PFSK-1 (cell line): ENCODE data around the gene EAPP.

Source experiments
- FOXP2 ChIP-seq: optimal IDR thresholded peaks from 2 replicates; pipeline ENCODE3; 2011; ENCODE audit warnings: borderline replicate concordance, control low read depth, inconsistent platforms; ENCODE audit not compliant: insufficient read depth; ENCODE audit errors: extremely low read length, extremely low read depth
- POLR2AphosphoS5 ChIP-seq: IDR thresholded peaks from 2 replicates; pipeline ENCODE4 v1.6.1; 2012; ENCODE audit warnings: low read depth, mild to moderate bottlenecking, control low read depth, low read length, moderate library complexity
- SIN3A ChIP-seq: IDR thresholded peaks from 2 replicates; pipeline ENCODE4 v1.6.1; 2012; ENCODE audit warnings: mild to moderate bottlenecking, low read length, moderate library complexity, borderline replicate concordance; ENCODE audit not compliant: insufficient read depth
- TAF1 ChIP-seq: IDR thresholded peaks from 2 replicates; pipeline ENCODE4 v1.6.1; 2012; ENCODE audit warnings: low read length, control low read depth, borderline replicate concordance; ENCODE audit not compliant: insufficient read depth
- TF ChIP-seq, protein P1 (sequence below), 2 experiments: IDR thresholded peaks; 2 replicates each; pipeline versions ENCODE4 v1.6.1 to v1.8.0; 2011 to 2012; ENCODE audit warnings: low read depth in 2 of 2, low read length in 2 of 2, control low read depth in 1 of 2, inconsistent platforms in 1 of 2, mild to moderate bottlenecking in 1 of 2, moderate library complexity in 1 of 2; ENCODE audit not compliant: insufficient read depth in 1 of 2

The EAPP gene

GRCh38 chr14:34507884-34508283, 31.6 kb downstream of the EAPP start:
- TF ChIP-seq TAF1 (no peak), FOXP2 (no peak), SIN3A (no peak)
- TF ChIP-seq, protein P1, sequence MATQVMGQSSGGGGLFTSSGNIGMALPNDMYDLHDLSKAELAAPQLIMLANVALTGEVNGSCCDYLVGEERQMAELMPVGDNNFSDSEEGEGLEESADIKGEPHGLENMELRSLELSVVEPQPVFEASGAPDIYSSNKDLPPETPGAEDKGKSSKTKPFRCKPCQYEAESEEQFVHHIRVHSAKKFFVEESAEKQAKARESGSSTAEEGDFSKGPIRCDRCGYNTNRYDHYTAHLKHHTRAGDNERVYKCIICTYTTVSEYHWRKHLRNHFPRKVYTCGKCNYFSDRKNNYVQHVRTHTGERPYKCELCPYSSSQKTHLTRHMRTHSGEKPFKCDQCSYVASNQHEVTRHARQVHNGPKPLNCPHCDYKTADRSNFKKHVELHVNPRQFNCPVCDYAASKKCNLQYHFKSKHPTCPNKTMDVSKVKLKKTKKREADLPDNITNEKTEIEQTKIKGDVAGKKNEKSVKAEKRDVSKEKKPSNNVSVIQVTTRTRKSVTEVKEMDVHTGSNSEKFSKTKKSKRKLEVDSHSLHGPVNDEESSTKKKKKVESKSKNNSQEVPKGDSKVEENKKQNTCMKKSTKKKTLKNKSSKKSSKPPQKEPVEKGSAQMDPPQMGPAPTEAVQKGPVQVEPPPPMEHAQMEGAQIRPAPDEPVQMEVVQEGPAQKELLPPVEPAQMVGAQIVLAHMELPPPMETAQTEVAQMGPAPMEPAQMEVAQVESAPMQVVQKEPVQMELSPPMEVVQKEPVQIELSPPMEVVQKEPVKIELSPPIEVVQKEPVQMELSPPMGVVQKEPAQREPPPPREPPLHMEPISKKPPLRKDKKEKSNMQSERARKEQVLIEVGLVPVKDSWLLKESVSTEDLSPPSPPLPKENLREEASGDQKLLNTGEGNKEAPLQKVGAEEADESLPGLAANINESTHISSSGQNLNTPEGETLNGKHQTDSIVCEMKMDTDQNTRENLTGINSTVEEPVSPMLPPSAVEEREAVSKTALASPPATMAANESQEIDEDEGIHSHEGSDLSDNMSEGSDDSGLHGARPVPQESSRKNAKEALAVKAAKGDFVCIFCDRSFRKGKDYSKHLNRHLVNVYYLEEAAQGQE (IDR thresholded peaks at IDR 0.05; ENCODE audit: insufficient read depth in 1 of 2, low read depth in 2 of 2, low read length in 2 of 2) = no peak

GRCh38 chr14:34507459-34507858, 32.0 kb downstream of the EAPP start:
- no peak for TF ChIP-seq SIN3A
- TF ChIP-seq FOXP2 = no peak
- no peak for TF ChIP-seq TAF1
- TF ChIP-seq, protein P1 (IDR thresholded peaks at IDR 0.05; ENCODE audit: insufficient read depth in 1 of 2, low read depth in 2 of 2, low read length in 2 of 2) = no peak
- TF ChIP-seq POLR2AphosphoS5 = no peak

DNA sequence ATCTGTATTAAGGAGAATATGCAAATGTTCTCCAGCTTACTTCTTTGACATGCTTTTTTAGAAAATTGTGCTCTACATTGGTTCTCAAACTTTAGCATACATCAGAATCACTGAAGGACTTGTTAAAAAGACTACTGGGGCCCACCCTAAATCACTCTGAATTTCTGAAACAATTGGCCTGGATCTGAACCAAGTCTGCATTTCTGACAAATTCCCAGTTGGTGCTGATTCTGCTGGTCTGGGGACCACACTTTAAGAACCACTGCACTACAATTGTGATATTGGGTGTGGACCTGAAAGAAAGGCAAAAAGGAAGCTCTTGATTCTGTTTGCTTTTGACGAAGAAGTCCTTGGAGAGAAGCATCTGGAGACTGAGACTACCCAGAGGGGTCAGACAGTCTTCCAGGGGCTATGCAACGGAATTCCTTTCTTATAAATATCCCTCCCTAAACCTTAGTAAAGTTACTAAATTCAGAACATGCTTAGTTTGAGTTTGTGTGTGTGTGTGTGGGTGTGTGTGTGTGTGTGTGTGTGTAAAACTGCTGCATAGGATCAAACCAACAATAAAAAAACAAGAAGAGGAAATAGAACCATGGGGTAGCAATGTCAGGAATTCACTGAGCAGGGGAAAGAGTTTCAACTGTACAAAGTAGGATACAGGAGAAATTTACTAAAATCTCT, 36.8 kb downstream of the EAPP start:
- TF ChIP-seq SIN3A = no peak
- TF ChIP-seq, protein P1 (IDR thresholded peaks at IDR 0.05; ENCODE audit: insufficient read depth in 1 of 2, low read depth in 2 of 2, low read length in 2 of 2) = no peak

GRCh38 chr14:34502001-34502400, 37.5 kb downstream of the EAPP start:
- TF ChIP-seq SIN3A = no peak
- no peak for TF ChIP-seq TAF1
- no peak for TF ChIP-seq POLR2AphosphoS5
- no peak for TF ChIP-seq FOXP2
- TF ChIP-seq, protein P1 (IDR thresholded peaks at IDR 0.05; ENCODE audit: insufficient read depth in 1 of 2, low read depth in 2 of 2, low read length in 2 of 2) = no peak

GRCh38 chr14:34501004-34501580, 38.4 kb downstream of the EAPP start:
- TF ChIP-seq, protein P1 (IDR thresholded peaks at IDR 0.05; ENCODE audit: insufficient read depth in 1 of 2, low read depth in 2 of 2, low read length in 2 of 2) = no peak
- TF ChIP-seq SIN3A (no peak), TAF1 (no peak), POLR2AphosphoS5 (no peak), FOXP2 (no peak)
